CD4-positive, alpha-beta T cell treated with Interleukin-10 for 1 hour (primary cell): Measurements from ENCODE around the gene POMT2.

ENCODE experiments used
- DNase-seq: peaks from one replicate; pipeline ENCODE4 v3.0.0-alpha.2; 2020

The POMT2 gene

DNA sequence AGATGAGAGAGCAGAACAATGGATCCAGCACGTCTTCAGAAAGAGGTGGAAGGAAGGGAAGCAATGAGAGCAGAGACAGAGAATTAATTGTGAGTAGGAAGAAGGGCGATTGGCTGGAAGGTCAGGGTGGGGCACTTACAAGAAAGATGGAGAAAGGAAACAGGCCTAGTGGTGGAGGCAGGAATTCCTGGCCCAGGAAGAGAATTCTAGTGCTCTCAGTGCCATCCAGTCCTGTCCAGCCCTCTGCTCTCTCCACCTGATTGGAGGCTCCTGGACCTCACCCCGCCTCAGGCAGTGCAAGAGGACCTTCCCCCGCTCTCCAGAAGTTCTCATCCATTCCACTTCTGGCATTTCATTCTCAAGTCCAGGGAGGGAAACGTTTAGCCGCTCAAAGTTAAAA, 92.6 kb downstream of the POMT2 start:
- DNase-seq: no peak

DNA sequence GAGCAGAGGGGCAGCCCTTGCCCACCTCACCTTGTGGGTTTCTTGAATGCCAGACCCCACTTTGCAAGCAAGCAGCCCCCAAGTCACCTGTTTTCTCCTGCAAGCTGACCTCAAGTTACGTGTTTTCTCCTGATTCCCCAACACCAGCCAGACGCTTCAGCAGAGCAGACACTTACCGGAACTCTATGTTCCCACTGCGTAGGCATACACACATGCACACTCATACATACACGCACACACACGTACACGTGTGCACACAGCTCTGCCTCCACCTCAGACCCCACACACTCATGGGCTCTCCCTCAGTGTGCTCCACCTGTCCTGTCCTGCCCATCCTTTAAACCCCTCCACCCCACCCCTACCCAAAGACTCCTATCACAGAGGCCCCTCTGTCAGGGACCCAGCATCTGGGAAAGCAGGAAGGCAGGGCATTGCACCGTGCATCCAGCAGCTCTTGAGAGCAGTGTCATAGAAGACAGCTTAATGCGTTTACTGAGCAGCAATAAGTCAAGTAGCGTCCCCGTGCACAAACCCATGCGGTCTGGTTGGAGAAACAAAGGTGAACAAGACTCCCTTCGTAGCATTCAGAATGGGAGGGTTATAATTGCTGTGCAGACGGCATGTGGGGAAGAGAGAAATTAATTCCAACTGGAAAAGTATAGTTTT, 94.7 kb downstream of the POMT2 start:
- DNase-seq: no peak

DNA sequence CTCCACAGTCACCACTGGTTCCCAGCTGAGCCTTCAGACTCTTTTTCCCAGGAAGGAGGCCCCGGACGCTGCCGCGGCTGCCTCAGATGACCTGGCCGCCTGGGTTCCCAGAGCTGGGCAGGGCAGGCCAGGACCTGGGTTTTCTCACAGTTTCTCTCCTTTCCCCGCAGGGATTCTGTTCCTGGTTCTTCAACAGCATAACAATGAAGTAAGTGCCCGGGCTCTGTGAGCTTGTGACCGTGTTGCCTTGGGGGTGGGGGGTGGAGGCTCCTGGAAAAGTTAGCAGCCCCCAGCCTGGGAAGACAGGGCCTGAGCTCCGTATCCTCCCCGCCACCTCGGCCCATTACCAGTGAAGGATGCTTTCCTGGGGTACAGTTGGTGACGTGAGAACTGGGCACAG, 95.4 kb downstream of the POMT2 start:
- no peak for DNase-seq
